ENCODE data around the gene BFAR. TPM values are rescaled to one million over a fixed set of nuclear protein-coding genes. Genes with fewer than 3 reads are reported as not detected.

Gene BFAR
- total RNA-seq, 1 experiment from 2014 or later: 91.7 TPM

DNA sequence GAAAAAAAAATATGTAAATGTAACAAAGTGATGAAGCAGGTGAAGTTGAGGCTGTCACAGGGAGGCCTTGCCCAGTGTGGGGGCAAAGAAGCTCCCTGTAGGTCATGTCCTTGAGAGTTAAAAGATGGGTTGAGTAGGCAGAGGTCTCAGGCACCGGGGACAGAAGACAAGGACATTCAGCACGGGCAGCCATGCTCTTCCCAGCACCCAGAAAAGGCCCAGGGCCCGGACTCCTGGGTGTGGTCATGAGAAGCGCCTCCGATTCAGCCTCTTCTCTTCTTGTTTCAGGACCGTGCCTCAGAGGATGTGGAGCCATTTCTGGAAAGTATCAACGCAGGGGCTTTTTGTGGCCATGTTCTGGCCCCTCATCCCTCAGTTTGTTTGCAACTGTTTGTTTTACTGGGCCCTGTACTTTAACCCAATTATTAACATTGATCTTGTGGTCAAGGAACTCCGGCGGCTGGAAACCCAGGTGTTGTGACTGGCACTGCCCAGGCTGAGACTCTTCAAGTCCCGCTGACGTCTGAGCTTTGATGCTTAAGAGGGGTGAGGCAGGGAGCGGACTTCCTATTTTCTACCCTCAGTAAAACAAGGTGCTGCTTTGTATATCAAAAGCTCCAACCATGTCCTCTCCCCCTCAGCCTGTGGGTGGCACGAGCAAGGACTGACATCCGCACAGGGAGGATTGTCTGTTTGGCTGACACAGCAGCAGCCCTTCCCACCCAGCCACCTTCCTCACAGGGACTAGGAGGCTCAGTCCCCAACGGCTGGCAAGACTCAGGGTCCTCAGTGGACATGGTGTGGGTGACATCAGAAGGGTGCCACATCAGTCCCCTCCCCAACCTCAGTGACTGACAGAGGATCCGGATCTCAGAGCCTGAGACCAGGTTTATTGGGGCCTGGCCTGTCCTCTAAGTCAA, 34.9 kb downstream of the BFAR start:
- Histone ChIP-seq H3K79me2 (ENCODE audit: insufficient read depth, low read length) (no peaks in the 10 kb centered on the region), H2BK5ac (ENCODE audit: insufficient read length, low read length) (no peak overlapping the region), H3K23ac (ENCODE audit: insufficient read length, low read depth, low read length) (no peak overlapping the region), H2BK15ac (ENCODE audit: low read depth, low read length) (no peak overlapping the region), H3K27ac (ENCODE audit: insufficient read length, low read depth, low read length) (no peak overlapping the region), H4K8ac (replicated peaks; ENCODE audit: insufficient read length, low read depth, low read length) (no peak overlapping the region), H3K9ac (ENCODE audit: extremely low read depth, insufficient read length, low read length) (no peak overlapping the region), H2BK120ac (ENCODE audit: low read depth, low read length, poor library complexity, severe bottlenecking) (no peak overlapping the region), H3K4me2 (ENCODE audit: insufficient read depth, insufficient read length, low read length) (no peak overlapping the region), H3K4ac (ENCODE audit: low read depth, low read length) (no peak overlapping the region), H3K9me3 (ENCODE audit: control insufficient read depth, low read depth, low read length) (no peaks in the 10 kb centered on the region), H3T11ph (ENCODE audit: low read length) (no peak overlapping the region), H2AFZ (ENCODE audit: low read length) (no peak overlapping the region), H3K14ac (ENCODE audit: insufficient read depth, low read length) (no peak overlapping the region), H2AK5ac (ENCODE audit: insufficient read length, low read length) (no peak overlapping the region), H4K5ac (ENCODE audit: insufficient read length, low read depth, low read length) (no peak overlapping the region), H3K18ac (ENCODE audit: insufficient read length, low read depth, low read length) (no peak overlapping the region), H4K91ac (ENCODE audit: insufficient read length, low read depth, low read length) (no peak overlapping the region), H3K23me2 (ENCODE audit: insufficient read length, low read depth, low read length, poor library complexity, severe bottlenecking) (no peaks in the 10 kb centered on the region), H4K20me1 (ENCODE audit: control insufficient read depth, insufficient read depth, insufficient read length) (peaks cover 3% of the 10 kb centered on the region), H3K27me3 (ENCODE audit: insufficient read depth, low read length) (no peaks in the 10 kb centered on the region), H3K79me1 (ENCODE audit: insufficient read depth, low read depth, low read length, poor library complexity, severe bottlenecking) (no peaks in the 10 kb centered on the region), H2BK20ac (ENCODE audit: low read depth, low read length, poor library complexity, severe bottlenecking) (no peak overlapping the region), H2BK12ac (ENCODE audit: insufficient read length, low read depth, low read length) (no peak overlapping the region), H3K4me1 (ENCODE audit: insufficient read depth, low read length) (no peaks in the 10 kb centered on the region), H3K56ac (ENCODE audit: insufficient read length, low read depth, low read length) (no peak overlapping the region)
- H3K36me3 Mint-ChIP-seq (ENCODE audit: insufficient read depth in 1 of 3, low read depth in 3 of 3): peaks cover 29 to 65% (median 59%) of the 10 kb centered on the region in 3 experiments; a peak in 6 of 7 replicates
- no peak for DNase-seq
- H3K9me3 Mint-ChIP-seq: no peaks in the 10 kb centered on the region
- WGBS (ENCODE audit: extremely low coverage, insufficient read length, low lambda C conversion rate): no CpG with 5 or more reads among the region's 16 CpGs
- H3K27ac Mint-ChIP-seq: peak overlapping the region in 2 of 3 experiments; percentile 44 to 66; a peak in 3 of 7 replicates
- no peak for TF ChIP-seq CTCF (conservative IDR thresholded peaks at IDR 0.05)
- no peak overlapping the region; a peak in 1 of 5 replicates for H3K4me3 Mint-ChIP-seq
- no peaks in the 10 kb centered on the region for H3K27me3 Mint-ChIP-seq (ENCODE audit: low read depth)
- H3K4me1 Mint-ChIP-seq: no peaks in the 10 kb centered on the region
